NCI-H2171 (cell line): ENCODE results near the gene MAT1A.
"Not testable (repeated sequence)": the region's sequence is repeated elsewhere in the genome, so short reads cannot be mapped to it uniquely, and the experiment has no call there.

Source experiments
- DNase-seq: peaks from one replicate; lab custom pipeline; 2025; lab: John Stamatoyannopoulos, UW

The MAT1A gene

DNA sequence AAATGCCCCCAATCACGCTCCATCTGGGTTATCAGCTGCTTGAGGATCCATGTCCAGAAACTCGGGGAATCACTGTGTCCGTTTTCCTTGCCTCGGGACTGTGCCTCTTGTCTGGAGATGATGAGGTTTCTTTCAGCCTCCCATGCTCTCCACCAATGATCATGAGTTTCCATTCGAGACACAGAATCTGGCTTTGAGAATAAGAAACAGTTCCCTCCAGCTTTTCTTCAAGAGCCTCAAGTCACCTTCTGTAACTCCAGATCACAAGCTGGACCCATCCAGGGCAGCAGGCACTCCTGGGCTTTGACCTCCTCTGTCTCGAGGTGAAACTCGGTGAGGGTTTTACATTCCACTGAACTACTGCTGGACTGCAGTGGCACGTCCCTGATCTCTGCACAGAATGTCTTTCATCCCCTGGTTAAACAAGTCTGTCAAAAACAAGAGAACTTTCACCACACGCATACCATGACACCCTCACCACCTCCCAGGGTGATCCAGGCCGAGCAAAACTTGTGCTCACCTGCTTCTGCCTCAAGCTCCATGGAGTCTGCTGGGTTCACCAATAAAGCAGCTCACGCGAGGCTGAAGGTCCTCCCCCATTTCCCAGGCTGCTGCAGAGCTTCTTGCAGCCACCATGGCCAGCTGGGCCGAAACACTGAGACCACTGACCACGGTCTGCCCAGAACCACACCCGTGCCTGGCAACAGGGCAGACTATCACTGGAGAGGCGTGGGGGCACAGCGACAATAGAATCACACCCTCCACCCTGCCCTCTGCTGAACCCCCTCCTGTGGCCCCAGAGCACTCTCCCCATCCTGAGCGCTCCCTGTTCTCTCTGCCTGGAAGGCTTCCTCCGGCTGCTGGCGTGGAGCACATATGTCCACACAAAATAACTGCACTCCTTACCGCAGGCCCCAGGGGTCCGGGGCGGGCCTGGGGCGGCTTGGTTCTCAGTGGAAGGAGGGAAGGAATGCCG is 25.1 kb downstream of the MAT1A start:
- DNase-seq: no peak

DNA sequence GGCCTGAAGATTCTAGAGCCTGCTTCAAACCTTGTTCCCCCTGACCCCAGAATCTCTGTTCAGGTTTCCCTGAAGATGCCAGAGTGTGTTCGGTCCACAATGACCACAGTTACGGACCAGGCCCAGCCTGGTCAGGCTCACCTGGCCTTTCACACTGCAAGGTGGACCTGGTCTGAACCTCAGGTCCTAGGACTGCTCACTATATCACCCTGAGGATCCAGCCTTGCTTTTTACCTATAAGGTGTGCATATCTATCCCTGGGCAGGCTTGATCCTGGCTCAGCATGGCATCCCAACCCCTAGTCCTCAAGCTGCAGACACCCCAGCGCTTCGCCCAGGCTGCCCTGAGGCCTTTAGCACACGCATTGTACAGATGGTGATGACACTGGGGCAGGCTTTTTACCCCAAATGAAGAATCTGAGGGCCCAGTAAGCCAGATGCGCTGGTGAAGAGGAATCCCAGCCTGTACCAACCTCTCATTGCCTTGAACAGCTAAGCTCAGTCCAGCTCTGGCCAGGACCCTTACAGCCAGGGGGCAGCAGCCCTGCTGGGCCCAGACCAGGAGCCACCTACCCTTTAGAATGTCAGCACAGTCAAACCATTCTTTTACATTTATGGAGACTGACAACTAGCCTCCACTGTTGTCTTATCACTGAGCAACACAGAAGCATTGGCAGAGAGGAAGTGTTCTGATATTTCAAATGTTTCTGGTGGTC is 28.0 kb downstream of the MAT1A start:
- DNase-seq: no peak

DNA sequence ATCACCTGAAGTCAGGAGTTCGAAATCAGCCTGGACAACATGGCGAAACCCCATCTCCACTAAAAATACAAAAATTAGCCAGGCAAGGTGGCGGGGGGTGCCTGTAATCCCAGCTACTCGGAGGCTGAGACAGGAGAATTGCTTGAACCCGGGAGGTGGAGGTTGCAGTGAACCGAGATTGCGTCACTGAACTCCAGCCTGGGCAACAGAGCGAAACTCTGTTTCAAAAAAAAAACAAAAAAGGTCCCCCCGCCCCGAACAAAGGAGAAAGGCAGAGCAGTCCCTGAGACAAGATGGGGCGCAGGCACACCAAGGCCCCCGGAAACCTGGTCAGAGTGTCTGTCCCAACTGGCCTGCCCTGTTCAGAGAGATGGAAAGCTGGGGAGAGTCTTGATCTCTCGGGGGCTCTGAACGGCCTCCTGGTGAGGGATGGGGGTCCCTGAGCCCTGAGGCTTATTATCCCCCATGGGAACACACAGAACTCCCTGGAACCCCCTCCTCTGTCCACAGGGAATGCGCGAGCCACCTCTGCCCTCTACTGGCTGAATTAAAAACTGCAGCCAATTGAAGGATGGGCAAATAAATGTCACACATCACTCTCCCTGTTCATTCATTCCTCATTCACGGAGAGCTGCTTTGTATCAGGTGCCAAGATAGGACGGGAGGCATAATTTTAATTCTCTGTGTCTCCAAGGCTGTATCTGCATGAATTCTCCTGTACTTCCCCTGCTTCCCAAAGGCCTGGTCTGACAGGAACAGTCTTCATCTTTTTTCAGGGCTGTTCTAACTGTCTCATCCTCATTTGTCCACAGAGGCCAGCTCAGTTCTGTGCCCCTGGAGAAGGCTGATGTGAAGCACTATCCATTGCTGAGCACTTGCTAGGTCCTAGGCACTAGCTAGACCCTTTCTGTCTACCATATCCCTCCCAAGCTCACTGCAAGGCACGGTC is 28.9 kb downstream of the MAT1A start:
- no peak for DNase-seq

DNA sequence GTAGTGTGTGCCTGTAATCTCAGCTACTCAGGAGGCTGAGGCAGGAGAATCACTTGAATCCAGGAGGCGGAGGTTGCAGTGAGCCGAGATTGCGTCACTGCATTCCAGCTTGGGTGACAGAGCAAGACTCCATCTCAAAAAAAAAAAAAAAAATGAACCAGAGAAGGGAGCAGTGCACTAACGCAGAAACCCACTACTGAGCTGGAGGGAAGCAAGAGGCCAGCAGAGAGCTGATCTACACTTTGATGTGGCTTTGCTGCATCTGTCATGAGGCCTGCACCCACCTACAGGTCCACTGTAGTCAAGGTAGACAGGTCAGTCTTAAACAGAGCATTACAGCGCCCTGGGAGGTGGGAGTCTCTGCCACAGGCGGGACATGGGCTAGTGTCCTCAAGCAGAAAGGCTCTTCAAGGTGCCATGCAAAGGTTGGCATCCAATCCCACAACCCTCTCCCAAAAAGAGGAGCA is 30.0 kb downstream of the MAT1A start:
- no peak for DNase-seq

DNA sequence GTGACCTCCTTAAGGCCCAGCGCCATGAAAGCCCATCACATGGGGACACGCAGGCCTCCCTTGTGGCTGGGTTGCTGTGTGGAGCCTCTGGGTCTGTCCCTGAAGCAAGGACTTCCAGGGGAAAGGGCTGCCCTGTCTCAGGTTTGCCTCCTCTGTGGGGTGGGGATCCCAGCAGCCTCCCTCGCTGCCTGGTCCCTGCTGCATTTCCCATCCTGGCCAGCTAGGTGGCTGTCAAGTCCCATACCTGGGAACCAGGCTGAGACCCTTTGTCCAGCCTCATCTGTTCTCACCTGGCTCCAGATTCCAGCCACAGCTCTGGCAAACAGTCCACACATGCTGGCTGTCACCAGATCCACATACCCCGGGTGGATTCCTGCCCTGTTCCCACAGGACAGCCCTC is 32.7 kb downstream of the MAT1A start:
- DNase-seq: not testable (repeated sequence)

DNA sequence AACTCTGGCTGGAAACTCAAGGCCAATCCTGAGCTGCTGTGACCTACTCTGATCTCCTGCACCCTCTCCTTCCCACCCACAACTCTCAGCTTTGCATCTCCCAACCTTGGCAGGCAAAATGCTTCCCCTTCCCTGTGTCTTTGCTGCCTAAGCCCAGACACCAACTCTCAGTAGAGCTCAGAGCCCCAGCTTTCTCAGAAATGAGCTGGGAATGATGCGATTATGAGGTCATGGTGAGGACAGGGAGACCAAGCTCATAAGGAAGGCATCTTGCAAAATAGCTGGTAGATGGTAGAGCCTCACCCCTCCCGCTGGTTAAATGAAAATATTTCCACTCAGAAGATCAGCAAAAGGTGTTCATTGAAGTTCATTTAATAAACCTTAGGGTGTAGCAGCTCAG is 34.7 kb downstream of the MAT1A start:
- DNase-seq: not testable (repeated sequence)

DNA sequence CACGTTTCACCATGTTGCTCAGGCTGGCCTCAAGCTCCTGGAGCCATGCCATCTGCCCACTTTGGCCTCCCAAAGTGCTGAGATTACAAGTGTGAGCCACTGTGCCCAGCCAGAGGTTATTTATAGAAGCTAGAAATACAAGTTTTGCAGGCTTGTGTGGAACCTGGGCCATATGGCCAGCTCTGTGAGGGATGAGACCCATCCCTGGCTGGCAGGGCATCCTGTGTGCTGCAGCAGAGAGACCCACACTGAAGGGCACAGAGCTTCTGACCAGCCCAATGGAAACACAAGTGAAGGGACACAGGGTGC is 35.5 kb downstream of the MAT1A start:
- not testable (repeated sequence) for DNase-seq

DNA sequence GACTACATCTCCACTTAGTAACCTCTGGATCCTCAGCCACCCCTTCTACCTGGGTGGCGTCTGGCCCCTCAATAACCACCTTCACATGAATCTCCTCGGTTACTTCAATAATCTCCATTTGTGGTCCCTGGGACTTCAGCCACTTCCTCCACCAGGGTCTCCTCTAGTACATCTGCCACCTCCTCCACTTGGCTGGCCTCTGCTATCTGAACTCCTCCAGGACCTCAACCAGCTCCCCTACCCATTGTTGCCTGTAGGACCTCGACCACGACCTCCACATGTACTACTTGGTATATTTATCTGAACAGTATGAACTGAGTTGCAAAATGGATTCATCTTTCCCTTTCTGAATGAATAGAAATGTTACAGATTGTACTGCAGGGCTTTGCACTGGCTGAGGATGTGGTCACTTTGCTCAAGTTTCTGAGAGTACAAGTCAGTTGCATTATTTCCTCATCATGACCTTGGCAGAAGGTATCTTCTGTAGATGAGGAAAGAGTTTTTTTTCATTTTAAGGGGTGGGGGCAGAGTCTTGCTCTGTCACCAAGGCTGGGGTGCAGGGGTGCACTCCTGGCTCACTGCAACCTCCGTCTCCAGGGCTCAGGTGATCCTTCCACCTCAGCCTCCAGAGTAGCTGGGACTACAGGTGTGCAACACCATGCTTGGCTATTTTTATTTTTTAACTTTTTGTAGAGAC is 36.0 kb downstream of the MAT1A start:
- DNase-seq: no peak

DNA sequence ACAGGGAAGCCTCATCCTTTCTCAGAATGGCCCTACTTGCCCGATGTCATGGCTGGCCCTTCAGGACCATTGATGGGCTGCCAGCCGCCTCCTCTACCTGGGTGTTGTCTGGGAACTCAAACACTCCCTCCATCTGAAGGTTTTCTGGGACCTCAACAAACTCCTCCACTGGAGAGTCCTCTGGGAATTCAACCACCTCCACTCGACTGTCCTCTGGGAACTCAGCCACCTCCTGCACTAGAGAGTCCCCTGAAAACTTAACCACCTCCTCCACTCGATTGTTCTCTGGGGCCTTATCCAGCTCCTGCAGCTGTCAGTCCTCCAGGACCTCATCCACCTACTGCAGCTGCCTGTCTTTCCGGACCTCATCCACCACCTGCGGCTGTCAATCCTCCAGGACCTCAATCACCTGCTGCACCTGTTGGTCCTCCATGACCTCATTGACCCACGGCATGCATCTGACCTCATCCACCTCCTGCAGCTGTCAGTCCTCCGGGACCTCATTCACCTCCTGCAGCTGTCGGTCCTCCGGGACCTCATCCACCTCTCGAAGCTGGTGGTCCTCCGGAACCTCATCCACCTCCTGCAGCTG is 37.1 kb downstream of the MAT1A start:
- DNase-seq: no peak

DNA sequence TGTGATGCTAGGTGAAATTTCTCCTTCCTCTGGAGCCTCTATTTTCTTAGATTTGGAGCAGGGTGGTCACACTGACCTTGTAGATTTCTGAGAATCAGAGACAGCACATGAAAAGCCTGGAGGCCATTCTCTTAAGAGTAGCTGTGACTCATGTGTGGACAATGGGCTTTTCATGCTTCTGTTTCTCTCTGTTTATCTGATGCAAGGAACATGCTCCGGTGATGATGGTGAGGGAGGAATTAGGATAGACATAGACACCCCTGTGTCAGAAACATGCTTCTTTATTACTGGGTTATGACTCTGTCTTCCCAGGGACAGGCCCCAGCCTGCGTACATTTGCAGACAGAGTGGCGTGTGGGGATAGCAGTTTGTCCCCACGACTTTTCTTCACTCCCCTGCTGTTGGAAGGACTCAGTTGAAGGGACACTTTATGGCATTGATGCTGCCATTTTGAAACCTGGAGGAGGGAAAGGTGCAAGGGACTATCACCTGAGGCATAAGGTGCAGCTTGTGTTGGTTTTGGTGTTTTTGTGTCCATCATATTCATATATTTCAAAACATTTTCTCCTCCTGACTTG is 37.7 kb downstream of the MAT1A start:
- not testable (repeated sequence) for DNase-seq

DNA sequence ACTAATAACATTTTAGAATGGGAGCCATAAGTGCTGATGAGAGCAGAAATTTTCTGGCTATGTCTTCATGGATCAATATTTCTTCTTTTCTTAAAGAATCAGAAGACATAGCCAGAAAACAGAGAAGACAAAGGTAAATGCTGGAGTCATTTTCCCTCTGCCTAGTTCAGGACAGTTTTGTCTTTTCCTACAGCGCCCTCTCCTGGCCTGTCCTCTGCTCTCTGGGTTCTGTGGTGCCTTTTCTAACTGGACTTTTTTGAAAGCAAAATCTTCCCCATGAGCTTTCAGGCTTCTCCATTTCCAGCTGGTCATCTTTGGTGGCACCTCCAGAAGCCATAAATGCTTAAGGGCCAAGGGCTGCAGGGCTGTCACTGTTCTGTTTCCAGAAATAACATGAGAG is 39.1 kb downstream of the MAT1A start:
- DNase-seq: not testable (repeated sequence)

DNA sequence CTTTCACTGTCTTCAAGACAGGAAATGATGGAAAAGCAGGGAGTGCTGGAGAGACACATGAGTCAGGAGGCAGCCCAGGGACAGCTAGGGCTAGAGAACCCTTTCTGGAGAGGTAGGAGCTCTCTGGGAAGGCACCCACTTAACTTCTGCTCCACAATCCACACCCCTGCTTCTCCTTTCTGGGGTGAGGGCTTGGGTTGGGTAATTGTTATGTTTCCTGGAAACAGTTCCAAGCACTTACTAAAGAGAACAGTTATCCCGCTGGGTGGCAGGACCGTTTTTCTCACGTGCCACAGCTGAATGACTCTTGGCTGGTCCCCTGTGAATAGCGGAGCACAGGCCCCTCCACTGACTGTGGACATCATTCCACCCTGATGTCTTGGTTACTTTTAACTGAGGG is 39.6 kb downstream of the MAT1A start:
- DNase-seq: not testable (repeated sequence)

DNA sequence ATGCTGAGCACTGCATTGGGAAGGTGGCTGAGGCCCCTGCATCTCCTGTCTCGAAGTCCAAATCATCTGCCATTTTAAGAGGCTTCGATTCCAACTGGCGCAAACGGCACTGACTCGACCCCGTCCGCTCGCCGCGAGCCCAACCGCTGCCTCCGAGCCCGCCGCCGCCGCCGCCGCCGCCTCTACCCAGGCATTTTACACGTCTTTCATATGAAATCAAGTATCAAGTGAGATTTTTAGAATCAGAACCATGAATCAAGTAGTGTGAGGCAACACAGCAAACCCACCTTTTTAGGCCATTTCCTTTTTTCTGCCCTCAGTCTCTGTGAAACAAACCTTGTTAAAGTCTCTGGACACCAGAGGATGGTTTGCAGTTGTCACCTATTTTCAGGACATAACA is 41.8 kb downstream of the MAT1A start:
- DNase-seq: not testable (repeated sequence)

DNA sequence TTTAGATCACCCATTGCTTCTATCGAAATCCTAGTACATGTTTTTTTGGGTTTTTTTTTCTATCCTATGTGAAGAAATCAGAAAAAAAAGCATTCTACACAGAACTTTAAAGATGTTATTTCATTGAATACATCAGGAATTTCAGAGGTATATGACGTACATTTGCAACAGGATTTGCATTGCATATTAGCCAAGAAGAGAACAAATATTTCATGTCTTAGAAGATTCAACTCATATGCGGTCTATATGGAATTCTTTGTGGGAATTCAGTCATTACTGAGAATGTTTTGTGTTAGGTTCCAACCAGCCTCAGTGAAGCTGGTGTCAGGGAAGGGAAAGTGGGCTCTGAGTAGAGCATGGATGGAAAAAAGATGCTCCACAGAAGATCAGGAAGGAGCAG is 45.1 kb downstream of the MAT1A start:
- not testable (repeated sequence) for DNase-seq

DNA sequence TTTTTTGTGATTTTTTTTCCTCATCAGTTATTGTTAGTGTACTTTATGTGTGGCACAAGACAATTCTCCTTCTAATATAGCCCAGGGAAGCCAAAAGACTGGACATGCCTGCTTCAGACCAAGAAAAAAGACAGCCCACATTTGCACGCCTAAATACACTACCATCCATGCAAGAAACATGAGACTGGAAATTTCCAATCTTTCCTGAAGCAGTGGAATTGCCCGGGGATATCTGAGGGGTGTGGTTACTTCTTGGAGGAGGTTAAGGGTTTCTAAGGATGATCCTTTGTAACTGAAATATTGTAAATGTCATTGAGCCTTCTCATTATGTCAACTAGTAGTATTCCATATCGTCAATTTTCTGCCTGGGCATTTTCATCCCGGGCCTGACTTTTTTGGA is 47.1 kb downstream of the MAT1A start:
- DNase-seq: not testable (repeated sequence)

DNA sequence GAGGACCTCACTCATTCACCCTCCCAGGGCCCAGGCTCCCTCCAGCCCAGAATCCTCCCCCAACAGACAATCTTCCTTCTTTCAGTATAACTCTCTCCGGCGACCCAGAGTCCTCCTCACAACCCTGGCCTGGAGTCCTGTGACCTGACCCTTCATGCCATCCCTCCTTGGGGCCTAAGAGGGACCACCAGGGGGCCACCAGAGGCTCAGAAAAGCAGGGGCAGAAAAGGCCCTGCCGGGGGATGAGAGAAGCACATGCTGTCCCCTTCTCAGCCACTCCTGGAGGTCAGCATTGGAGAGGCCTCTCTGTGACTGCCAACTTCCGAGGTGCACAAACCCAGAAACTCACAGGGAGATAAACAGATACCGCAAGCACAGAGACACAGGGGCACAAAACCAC is 53.0 kb downstream of the MAT1A start:
- not testable (repeated sequence) for DNase-seq

DNA sequence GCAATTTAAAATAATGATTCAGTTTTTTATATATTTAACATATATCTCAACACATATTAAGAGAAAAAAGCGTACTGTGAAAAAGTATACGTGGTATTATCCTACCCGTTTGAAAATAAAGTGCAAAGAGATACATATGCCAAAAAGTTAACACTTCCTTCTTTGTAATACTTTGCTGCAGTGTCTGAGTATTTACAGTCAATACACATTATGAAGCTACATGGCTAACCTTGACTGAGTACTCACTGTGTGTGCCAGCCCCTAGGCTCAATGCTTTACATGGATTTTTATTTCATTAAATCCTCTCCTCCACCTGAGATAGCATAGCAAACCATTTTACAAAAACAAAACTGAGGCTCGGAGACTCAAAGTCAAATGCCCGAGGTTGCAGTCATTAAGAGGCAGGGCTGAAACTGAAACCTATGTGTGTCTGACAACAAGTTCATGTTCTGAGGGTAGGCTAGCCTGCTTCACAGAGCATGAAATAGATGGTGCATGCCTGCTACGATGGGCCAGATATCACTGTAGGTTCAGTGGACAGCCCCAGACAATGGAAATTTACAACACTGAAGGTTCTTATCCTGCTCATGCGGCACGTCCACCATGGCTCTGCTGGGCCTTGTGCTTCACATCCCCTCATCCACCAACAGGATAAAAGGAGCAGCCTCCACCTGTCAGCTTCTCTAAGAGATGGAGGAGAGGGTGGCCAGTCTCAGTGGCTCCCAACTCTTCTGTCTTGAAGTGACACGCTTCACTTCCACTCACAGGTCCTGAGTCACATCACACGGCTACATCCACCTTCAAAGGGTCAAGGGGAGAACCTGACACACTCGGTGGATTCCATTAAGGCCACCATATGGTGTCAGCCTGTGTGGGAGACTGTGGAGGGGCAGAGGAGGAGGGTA is 54.9 kb downstream of the MAT1A start:
- DNase-seq: not testable (repeated sequence)

DNA sequence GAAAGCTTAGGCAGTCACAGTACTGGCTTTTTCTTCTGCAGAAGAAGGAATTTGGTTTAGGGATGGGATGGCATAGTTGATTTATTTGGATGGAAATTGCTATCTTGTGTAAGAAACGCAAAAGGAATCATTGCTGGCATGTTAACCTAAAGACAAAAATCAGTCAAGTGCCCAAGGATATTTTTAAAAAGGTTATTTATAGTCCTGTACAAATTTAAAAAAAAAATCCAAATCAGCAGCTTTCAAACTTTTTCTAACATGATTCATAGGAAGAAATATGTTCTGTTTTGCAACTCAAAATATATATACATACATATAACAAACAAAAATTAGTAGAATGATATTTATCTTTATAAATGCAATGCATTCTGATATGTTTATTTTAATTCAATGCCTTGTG is 55.6 kb downstream of the MAT1A start:
- not testable (repeated sequence) for DNase-seq

DNA sequence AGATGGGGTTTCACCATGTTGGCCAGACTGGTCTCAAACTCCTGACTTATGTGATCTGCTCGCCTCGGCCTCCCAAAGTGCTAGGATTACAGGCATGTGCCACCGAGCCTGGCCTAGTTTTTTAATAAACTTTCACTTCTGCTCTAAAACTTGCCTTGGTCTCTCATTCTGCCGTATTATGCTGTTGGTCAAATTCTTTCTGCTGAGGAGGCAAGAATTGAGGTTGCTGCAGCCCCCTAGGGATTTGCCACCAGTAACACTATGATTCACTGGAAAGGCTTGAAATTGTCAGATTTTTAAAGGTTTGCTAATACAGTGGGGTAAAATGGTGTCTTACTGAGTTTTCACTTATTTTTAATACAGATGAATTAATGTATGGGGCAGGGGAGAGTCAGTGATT is 62.7 kb downstream of the MAT1A start:
- not testable (repeated sequence) for DNase-seq

DNA sequence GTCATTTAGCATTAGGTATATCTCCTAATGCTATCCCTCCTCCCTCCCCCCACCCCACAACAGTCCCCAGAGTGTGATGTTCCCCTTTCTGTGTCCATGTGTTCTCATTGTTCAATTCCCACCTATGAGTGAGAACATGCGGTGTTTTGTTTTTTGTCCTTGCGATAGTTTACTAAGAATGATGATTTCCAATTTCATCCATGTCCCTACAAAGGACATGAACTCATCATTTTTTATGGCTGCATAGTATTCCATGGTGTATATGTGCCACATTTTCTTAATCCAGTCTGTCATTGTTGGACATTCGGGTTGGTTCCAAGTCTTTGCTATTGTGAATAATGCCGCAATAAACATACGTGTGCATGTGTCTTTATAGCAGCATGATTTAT is 66.4 kb downstream of the MAT1A start:
- DNase-seq: not testable (repeated sequence)
